Measurements from ENCODE around the gene KAT2A. TPM values are rescaled to one million over a fixed set of nuclear protein-coding genes. Genes with fewer than 3 reads are reported as not detected.

The KAT2A gene
- total RNA-seq, 6 experiments from 2014 or later, result 21.5 to 36.2 (median 25.3) TPM

- no peak for TF ChIP-seq CTCF (IDR thresholded peaks at IDR 0.05)
Measured at GRCh38 chr17:42106009-42106408, 15.2 kb downstream of the KAT2A start.

GRCh38 chr17:42104264-42104663, 16.9 kb downstream of the KAT2A start:
- no peak overlapping the region for H3K4me3 Mint-ChIP-seq
- no peaks in the 10 kb centered on the region for H3K9me3 Mint-ChIP-seq
- no peak for TF ChIP-seq CTCF (IDR thresholded peaks at IDR 0.05)
- DNase-seq, result no peak
- no peaks in the 10 kb centered on the region for H3K4me1 Mint-ChIP-seq (ENCODE audit: low read depth)
- H3K36me3 Mint-ChIP-seq (ENCODE audit: low read depth), result no peaks in the 10 kb centered on the region
- peaks cover 8% of the 10 kb centered on the region; the same call in 1 of the 2 replicates for H3K27me3 Mint-ChIP-seq (ENCODE audit: insufficient read depth)
- no peak overlapping the region for H3K27ac Mint-ChIP-seq

More at GRCh38 chr17:42106009-42106408, 15.2 kb downstream of the KAT2A start:
- peaks cover 8% of the 10 kb centered on the region; the same call in 1 of the 2 replicates for H3K27me3 Mint-ChIP-seq (ENCODE audit: insufficient read depth)
- H3K4me1 Mint-ChIP-seq (ENCODE audit: low read depth), result no peaks in the 10 kb centered on the region
- no peaks in the 10 kb centered on the region for H3K9me3 Mint-ChIP-seq
- no peak for DNase-seq
- H3K36me3 Mint-ChIP-seq (ENCODE audit: low read depth), result no peaks in the 10 kb centered on the region
- no peak overlapping the region for H3K4me3 Mint-ChIP-seq
- no peak overlapping the region for H3K27ac Mint-ChIP-seq

- H3K36me3 Mint-ChIP-seq (ENCODE audit: low read depth), result no peaks in the 10 kb centered on the region
- DNase-seq, result no peak
- H3K4me3 Mint-ChIP-seq, result no peak overlapping the region
- no peak for TF ChIP-seq CTCF (IDR thresholded peaks at IDR 0.05)
- H3K27me3 Mint-ChIP-seq (ENCODE audit: insufficient read depth), result peaks cover 11% of the 10 kb centered on the region; the same call in 1 of the 2 replicates
- no peaks in the 10 kb centered on the region for H3K9me3 Mint-ChIP-seq
- no peaks in the 10 kb centered on the region for H3K4me1 Mint-ChIP-seq (ENCODE audit: low read depth)
- no peak overlapping the region for H3K27ac Mint-ChIP-seq
Measured at GRCh38 chr17:42103221-42103954, 17.8 kb downstream of the KAT2A start.

GRCh38 chr17:42101513-42102292, 19.5 kb downstream of the KAT2A start:
- peak; percentile 91 for TF ChIP-seq CTCF (IDR thresholded peaks at IDR 0.05)
- peak; percentile 35 for DNase-seq
- peaks cover 20% of the 10 kb centered on the region for H3K27me3 Mint-ChIP-seq (ENCODE audit: insufficient read depth)
- H3K4me3 Mint-ChIP-seq, result no peak overlapping the region
- H3K27ac Mint-ChIP-seq, result no peak overlapping the region
- H3K9me3 Mint-ChIP-seq, result no peaks in the 10 kb centered on the region
- no peaks in the 10 kb centered on the region for H3K4me1 Mint-ChIP-seq (ENCODE audit: low read depth)
- H3K36me3 Mint-ChIP-seq (ENCODE audit: low read depth), result no peaks in the 10 kb centered on the region

GRCh38 chr17:42098730-42099399, 22.3 kb downstream of the KAT2A start:
- no peak overlapping the region for H3K27ac Mint-ChIP-seq
- H3K27me3 Mint-ChIP-seq (ENCODE audit: insufficient read depth), result peaks cover 32% of the 10 kb centered on the region
- no peak for TF ChIP-seq CTCF (IDR thresholded peaks at IDR 0.05)
- H3K36me3 Mint-ChIP-seq (ENCODE audit: low read depth), result no peaks in the 10 kb centered on the region
- H3K4me1 Mint-ChIP-seq (ENCODE audit: low read depth), result no peaks in the 10 kb centered on the region
- H3K9me3 Mint-ChIP-seq, result no peaks in the 10 kb centered on the region
- no peak overlapping the region for H3K4me3 Mint-ChIP-seq
- no peak for DNase-seq

All from HFFc6 (cell line).